Measurements from ENCODE around the gene C6orf52. TPM values are rescaled to one million over a fixed set of nuclear protein-coding genes. Genes with fewer than 3 reads are reported as not detected.
"Not testable (repeated sequence)": the region's sequence is repeated elsewhere in the genome, so short reads cannot be mapped to it uniquely, and the experiment has no call there.

The C6orf52 gene
- total RNA-seq (2021) (6.1 and 6.2 TPM in 2 replicates), Bru-seq, nascent RNA (percentile 59 among the genes with signal in this experiment), BruChase-seq, experiment 1, labeled RNA remaining after a 2-hour chase (percentile 51 among the genes with signal in this experiment), BruChase-seq, experiment 2, labeled RNA remaining after a 6-hour chase (percentile 42 among the genes with signal in this experiment)
- long read RNA-seq, partial matches to known transcripts, result 0 of 8 reads
- long read RNA-seq, other reads (novel, unspliced or antisense), result 7 of 8 reads

DNA sequence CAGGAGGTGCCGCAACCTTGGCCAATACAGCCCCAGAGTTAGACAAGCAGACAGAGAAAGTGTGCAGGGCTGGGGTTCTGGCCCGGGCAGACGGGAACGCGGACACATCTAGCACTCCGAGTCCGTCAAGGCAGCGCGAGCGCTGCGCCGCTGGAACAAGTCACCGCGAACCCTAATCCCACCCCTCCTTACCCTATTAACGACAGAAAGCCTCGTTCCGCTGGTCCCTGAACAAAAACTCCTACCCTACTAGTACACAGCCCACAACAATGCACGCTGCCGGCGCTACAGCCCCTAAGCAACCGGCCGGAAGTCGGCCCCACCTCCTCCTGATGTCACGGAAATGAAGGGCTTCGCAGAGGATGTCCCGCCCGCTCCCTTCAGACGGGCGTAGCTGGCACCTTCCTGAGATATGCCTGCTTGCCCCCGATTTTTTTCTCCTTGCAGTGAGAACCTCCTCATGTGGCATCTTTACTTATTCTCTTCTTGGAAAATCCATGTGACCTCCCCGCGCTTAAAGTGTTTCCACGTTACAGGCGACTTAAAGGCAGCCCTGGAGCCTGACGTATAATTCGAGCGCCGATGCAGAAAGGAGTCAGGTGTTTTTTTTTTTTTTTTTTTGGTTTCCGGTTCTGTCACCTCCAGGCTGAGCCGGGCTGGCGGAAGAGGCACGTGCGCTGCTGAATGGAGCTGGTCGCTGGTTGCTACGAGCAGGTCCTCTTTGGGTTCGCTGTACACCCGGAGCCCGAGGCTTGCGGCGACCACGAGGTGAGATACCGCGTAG, at the start of gene C6orf52, which contains the start of gene PAK1IP1:
C6orf52 (minus strand) TSS at position 315 of the 784 bp plus-strand sequence. CDS start 7,066 bp downstream, outside the sequence.
PAK1IP1 (plus strand) TSS at position 671 of the 784 bp plus-strand sequence; CDS start at position 685, 14 bp downstream.
- TF ChIP-seq, protein P1, sequence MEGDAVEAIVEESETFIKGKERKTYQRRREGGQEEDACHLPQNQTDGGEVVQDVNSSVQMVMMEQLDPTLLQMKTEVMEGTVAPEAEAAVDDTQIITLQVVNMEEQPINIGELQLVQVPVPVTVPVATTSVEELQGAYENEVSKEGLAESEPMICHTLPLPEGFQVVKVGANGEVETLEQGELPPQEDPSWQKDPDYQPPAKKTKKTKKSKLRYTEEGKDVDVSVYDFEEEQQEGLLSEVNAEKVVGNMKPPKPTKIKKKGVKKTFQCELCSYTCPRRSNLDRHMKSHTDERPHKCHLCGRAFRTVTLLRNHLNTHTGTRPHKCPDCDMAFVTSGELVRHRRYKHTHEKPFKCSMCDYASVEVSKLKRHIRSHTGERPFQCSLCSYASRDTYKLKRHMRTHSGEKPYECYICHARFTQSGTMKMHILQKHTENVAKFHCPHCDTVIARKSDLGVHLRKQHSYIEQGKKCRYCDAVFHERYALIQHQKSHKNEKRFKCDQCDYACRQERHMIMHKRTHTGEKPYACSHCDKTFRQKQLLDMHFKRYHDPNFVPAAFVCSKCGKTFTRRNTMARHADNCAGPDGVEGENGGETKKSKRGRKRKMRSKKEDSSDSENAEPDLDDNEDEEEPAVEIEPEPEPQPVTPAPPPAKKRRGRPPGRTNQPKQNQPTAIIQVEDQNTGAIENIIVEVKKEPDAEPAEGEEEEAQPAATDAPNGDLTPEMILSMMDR (conservative IDR thresholded peaks at IDR 0.05), result no peak
- TF ChIP-seq EZH2 (IDR thresholded peaks at IDR 0.05; ENCODE audit: low read depth), result no peak
- Histone ChIP-seq H3K79me2 (ENCODE audit: low read depth) (peaks cover 47% of the 10 kb centered on the region), H3F3A (ENCODE audit: insufficient read depth, low read depth) (peaks cover 11% of the 10 kb centered on the region), H3K4me2 (peak within 1 kb of the TSS; percentile 93), H3K9me2 (ENCODE audit: insufficient read depth) (no peaks in the 10 kb centered on the region), H3K4me3 (peak within 1 kb of the TSS; percentile 98), H3K27ac (peak within 1 kb of the TSS; percentile 86), H3K36me3 (ENCODE audit: low read depth) (no peaks in the 10 kb centered on the region), H4K20me1 (ENCODE audit: insufficient read depth) (no peaks in the 10 kb centered on the region), H3K4me1 (replicated peaks; ENCODE audit: insufficient read depth) (peaks cover 16% of the 10 kb centered on the region), H3K9me3 (ENCODE audit: insufficient read depth, low read depth) (no peaks in the 10 kb centered on the region), H2AFZ (peak within 1 kb of the TSS; percentile 90), H3K27me3 (ENCODE audit: insufficient read depth, low read depth) (no peaks in the 10 kb centered on the region)
- CTCF ChIA-PET, result interaction anchor here (0.6 to 0.7 kb wide), 5 partner anchors 28 to 371 kb away, joined by 4 to 11 read pairs (median 8); partner anchors contain the start of gene TMEM14C
- DNase-seq, result peak; percentile 79 to 90
- intact Hi-C loops (cut with micrococcal nuclease; ENCODE audit: unreplicated experiment), result loop anchor here (1.0 to 10.0 kb wide), 8 partner anchors 28 to 210 kb away; partner anchors contain the start of gene TMEM14B
- BruUV-seq (replicated peaks), result no TSS peak
- POLR2A ChIA-PET (ENCODE audit: unreplicated experiment), result interaction anchor here (0.5 to 0.7 kb wide), 6 partner anchors 13 to 609 kb away, joined by 3 to 11 read pairs (median 5); partner anchors contain the start of gene TMEM14C

DNA sequence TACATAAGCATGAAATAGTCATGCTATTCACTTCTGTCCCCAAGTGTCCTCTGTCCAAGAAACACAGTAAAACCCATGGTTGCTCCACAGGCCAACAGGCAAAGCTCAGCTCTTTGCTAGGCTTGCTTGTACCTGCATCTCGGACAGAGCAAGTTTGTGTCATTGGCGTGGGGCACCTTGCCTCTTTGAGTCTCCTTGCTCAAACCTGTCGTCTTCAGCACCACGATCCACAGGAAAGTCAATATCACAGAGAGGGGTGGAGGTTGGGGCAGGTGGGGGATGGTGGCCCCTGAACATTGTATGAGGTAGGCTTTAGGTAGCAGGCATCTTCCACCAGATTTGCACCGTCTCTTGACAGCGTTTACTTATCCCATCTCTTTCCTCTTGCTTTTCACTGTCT, 49.1 kb upstream of the C6orf52 start:
- DNase-seq, result no peak
- TF ChIP-seq EZH2 (IDR thresholded peaks at IDR 0.05; ENCODE audit: low read depth), result no peak
- TF ChIP-seq, protein P1 (conservative IDR thresholded peaks at IDR 0.05), result no peak
- Histone ChIP-seq H4K20me1 (ENCODE audit: insufficient read depth) (no peaks in the 10 kb centered on the region), H2AFZ (no peak overlapping the region), H3K4me3 (no peak overlapping the region), H3K27me3 (ENCODE audit: insufficient read depth, low read depth) (no peaks in the 10 kb centered on the region), H3K4me1 (replicated peaks; ENCODE audit: insufficient read depth) (peaks cover 6% of the 10 kb centered on the region; the same call in 1 of the 2 replicates), H3K9me2 (ENCODE audit: insufficient read depth) (no peaks in the 10 kb centered on the region), H3K9me3 (ENCODE audit: insufficient read depth, low read depth) (no peaks in the 10 kb centered on the region), H3F3A (ENCODE audit: insufficient read depth, low read depth) (no peaks in the 10 kb centered on the region), H3K4me2 (no peak overlapping the region), H3K27ac (no peak overlapping the region), H3K79me2 (ENCODE audit: low read depth) (peaks cover 9% of the 10 kb centered on the region), H3K36me3 (ENCODE audit: low read depth) (no peaks in the 10 kb centered on the region)
- ChIA-PET POLR2A (ENCODE audit: unreplicated experiment) (interaction anchor here (0.5 to 0.7 kb wide), 2 partner anchors 13 to 22 kb away, joined by 3 read pairs; no protein-coding TSS in a partner anchor), CTCF (no interaction called here)
- BruUV-seq (replicated peaks), result no TSS peak
- intact Hi-C loops (cut with micrococcal nuclease; ENCODE audit: unreplicated experiment), result no loop called here

DNA sequence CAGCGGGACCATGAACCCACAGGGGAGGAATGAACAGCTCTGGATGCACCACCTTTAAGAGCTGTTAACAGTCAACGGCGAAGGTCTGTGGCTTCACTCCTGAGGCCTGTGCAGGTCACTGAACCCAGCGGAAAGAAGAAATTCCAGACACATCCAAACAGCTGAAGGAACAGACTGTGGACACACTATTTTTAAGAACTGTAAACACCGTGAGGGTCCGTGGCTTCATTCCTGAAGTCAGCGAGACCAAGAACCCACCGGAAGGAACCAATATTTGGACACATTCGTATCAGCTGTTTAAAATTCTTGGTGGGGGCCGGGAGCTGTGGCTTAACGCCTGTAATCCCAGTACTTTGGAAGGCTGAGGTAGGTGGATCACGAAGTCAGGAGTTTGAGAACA, 47.8 kb upstream of the C6orf52 start:
- H3K9me2 ChIP-seq (ENCODE audit: insufficient read depth), result no peaks in the 10 kb centered on the region
- H3K4me3 ChIP-seq, result no peak overlapping the region
- ChIA-PET POLR2A (ENCODE audit: unreplicated experiment) (no interaction called here), CTCF (no interaction called here)
- no peaks in the 10 kb centered on the region for H3K9me3 ChIP-seq (ENCODE audit: insufficient read depth, low read depth)
- no peaks in the 10 kb centered on the region for H4K20me1 ChIP-seq (ENCODE audit: insufficient read depth)
- intact Hi-C loops (cut with micrococcal nuclease; ENCODE audit: unreplicated experiment), result no loop called here
- 0 out of 2 replicates have a peak, but pooled peaks cover 4% of the 10 kb centered on the region for H3K4me1 ChIP-seq (replicated peaks; ENCODE audit: insufficient read depth)
- no peak overlapping the region for H3K4me2 ChIP-seq
- H3K36me3 ChIP-seq (ENCODE audit: low read depth), result no peaks in the 10 kb centered on the region
- no peak for DNase-seq
- H3K27me3 ChIP-seq (ENCODE audit: insufficient read depth, low read depth), result no peaks in the 10 kb centered on the region
- no peak overlapping the region for H2AFZ ChIP-seq
- H3K79me2 ChIP-seq (ENCODE audit: low read depth), result no peaks in the 10 kb centered on the region
- H3K27ac ChIP-seq, result no peak overlapping the region
- no TSS peak for BruUV-seq (replicated peaks)
- no peak for TF ChIP-seq EZH2 (IDR thresholded peaks at IDR 0.05; ENCODE audit: low read depth)
- TF ChIP-seq, protein P1 (conservative IDR thresholded peaks at IDR 0.05), result no peak
- no peaks in the 10 kb centered on the region; the same call in 1 of the 2 replicates for H3F3A ChIP-seq (ENCODE audit: insufficient read depth, low read depth)

DNA sequence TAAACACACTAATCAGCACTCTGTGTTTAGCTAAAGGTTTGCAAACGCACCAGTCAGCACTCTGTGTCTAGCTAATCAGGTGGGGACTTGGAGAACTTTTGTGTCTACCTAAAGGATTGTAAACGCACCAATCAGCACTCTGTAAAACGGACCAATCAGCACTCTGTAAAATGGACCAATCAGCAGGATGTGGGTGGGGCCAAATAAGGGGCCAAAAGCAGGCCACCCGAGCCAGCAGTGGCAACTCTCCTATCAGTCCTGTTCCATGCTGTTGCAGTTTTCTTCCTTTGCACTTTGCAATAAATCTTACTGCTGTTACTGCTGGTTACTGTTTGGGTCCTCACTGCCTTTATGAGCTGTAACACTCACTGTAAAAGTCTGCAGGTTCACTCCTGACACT, 47.2 kb upstream of the C6orf52 start:
- H3F3A ChIP-seq (ENCODE audit: insufficient read depth, low read depth); DNase-seq; H3K36me3 ChIP-seq (ENCODE audit: low read depth); CTCF ChIA-PET; POLR2A ChIA-PET (ENCODE audit: unreplicated experiment); H3K79me2 ChIP-seq (ENCODE audit: low read depth); H3K9me2 ChIP-seq (ENCODE audit: insufficient read depth); H2AFZ ChIP-seq; H4K20me1 ChIP-seq (ENCODE audit: insufficient read depth); H3K4me1 ChIP-seq (replicated peaks; ENCODE audit: insufficient read depth); BruUV-seq (replicated peaks); H3K4me2 ChIP-seq; H3K27me3 ChIP-seq (ENCODE audit: insufficient read depth, low read depth); H3K9me3 ChIP-seq (ENCODE audit: insufficient read depth, low read depth); intact Hi-C loops (cut with micrococcal nuclease; ENCODE audit: unreplicated experiment); H3K4me3 ChIP-seq; H3K27ac ChIP-seq: not testable (repeated sequence)

Measured in PC-9 (cell line).